SK-N-SH (cell line): ENCODE data around the gene CREBRF. TPM values are rescaled to one million over a fixed set of nuclear protein-coding genes. Genes with fewer than 3 reads are reported as not detected.

Experiments used
- CTCF ChIA-PET: fragments of 300-600, 350-600 bp; formaldehyde crosslinking; extraction: SDS; loops from one replicate; lab custom pipeline; 2021; lab: Yijun Ruan, JAX
- POLR2A ChIA-PET: fragments of 350-600 bp; sonication (Branson Sonifier 250); formaldehyde crosslinking; extraction: SDS; loops from one replicate; lab custom pipeline; 2020; ENCODE audit warnings: antibody characterized with exemption, inconsistent platforms; lab: Yijun Ruan, JAX
- DNase-seq: peaks from one replicate; pipeline ENCODE4 v3.0.0; 2012
- H2AFZ ChIP-seq: fragments of 200-600 bp; sonication (generic); 2 replicates; pipeline ENCODE4 v1.8.1; 2016; ENCODE audit warnings: antibody characterized with exemption, mild to moderate bottlenecking, low read depth
- H3F3A ChIP-seq: fragments of 200-600 bp; sonication (generic); replicated peaks from 2 replicates; pipeline ENCODE3; 2016; ENCODE audit warnings: antibody characterized with exemption, mild to moderate bottlenecking; ENCODE audit not compliant: insufficient read depth
- H3K27ac ChIP-seq, 2 experiments: fragments of 200-500 bp in 1 of 2; fragments of 200-600 bp in 1 of 2; sonication (Bioruptor generic) in 1 of 2; sonication (generic), shearing (Covaris generic) in 1 of 2; 2 replicates each; pipeline versions ENCODE4 v1.5.1 to v1.6.1; 2014 to 2016; ENCODE audit warnings: low read depth in 2 of 2, inconsistent platforms in 1 of 2, low read length in 1 of 2, mild to moderate bottlenecking in 1 of 2, mixed read lengths in 1 of 2
- H3K27me3 ChIP-seq: fragments of 200-600 bp; sonication (generic), shearing (Covaris generic); 2 replicates; pipeline ENCODE4 v1.6.1; 2016; ENCODE audit warnings: mixed run types; ENCODE audit not compliant: insufficient read depth
- H3K36me3 ChIP-seq, 2 experiments: fragments of 200-500 bp in 1 of 2; fragments of 200-600 bp in 1 of 2; sonication (Bioruptor generic) in 1 of 2; sonication (generic) in 1 of 2; replicated peaks in 1 of 2; 2 replicates each; pipeline versions ENCODE3 to v1.5.1; 2014 to 2016; ENCODE audit warnings: low read length in 1 of 2, mild to moderate bottlenecking in 1 of 2; ENCODE audit not compliant: insufficient read depth in 2 of 2, control insufficient read depth in 1 of 2
- H3K4me1 ChIP-seq, 2 experiments: fragments of 200-500 bp in 1 of 2; fragments of 200-600 bp in 1 of 2; sonication (Bioruptor generic) in 1 of 2; sonication (generic), shearing (Covaris generic) in 1 of 2; 2 replicates each; pipeline versions ENCODE4 v1.5.1 to v1.6.1; 2014 to 2016; ENCODE audit warnings: low read depth in 1 of 2, low read length in 1 of 2, mixed run types in 1 of 2; ENCODE audit not compliant: insufficient read depth in 2 of 2, control insufficient read depth in 1 of 2
- H3K4me2 ChIP-seq: fragments of 200-600 bp; sonication (generic), shearing (Covaris generic); 2 replicates; pipeline ENCODE4 v1.6.1; 2017; ENCODE audit warnings: mixed run types
- H3K4me3 ChIP-seq, 2 experiments: fragments of 200-500 bp in 1 of 2; fragments of 200-600 bp in 1 of 2; sonication (Bioruptor generic) in 1 of 2; sonication (generic), shearing (Covaris generic) in 1 of 2; 2 replicates each; pipeline versions ENCODE4 v1.5.1 to v1.8.1; 2014 to 2016; ENCODE audit warnings: low read depth in 2 of 2, inconsistent platforms in 1 of 2, low read length in 1 of 2, mild to moderate bottlenecking in 1 of 2, mixed read lengths in 1 of 2, moderate library complexity in 1 of 2
- H3K79me2 ChIP-seq: fragments of 200-600 bp; sonication (generic); 2 replicates; pipeline ENCODE4 v1.8.1; 2017; ENCODE audit warnings: mild to moderate bottlenecking; ENCODE audit not compliant: insufficient read depth
- H3K9ac ChIP-seq: fragments of 200-600 bp; sonication (generic); 2 replicates; pipeline ENCODE4 v1.6.1; 2017; ENCODE audit warnings: mixed run types
- H3K9me2 ChIP-seq: fragments of 200-600 bp; sonication (generic); 2 replicates; pipeline ENCODE4 v1.6.1; 2017; ENCODE audit warnings: mixed run types
- H3K9me3 ChIP-seq: fragments of 200-600 bp; sonication (generic); 2 replicates; pipeline ENCODE4 v1.6.1; 2017; ENCODE audit warnings: mixed run types, mild to moderate bottlenecking, moderate library complexity
- H4K20me1 ChIP-seq: fragments of 200-600 bp; sonication (generic); 2 replicates; pipeline ENCODE4 v1.6.1; 2017; ENCODE audit warnings: mild to moderate bottlenecking, mixed run types; ENCODE audit not compliant: insufficient read depth
- CHD2 ChIP-seq: fragments of 150-350 bp; IDR thresholded peaks from 2 replicates; pipeline ENCODE4 v1.6.1; 2018; ENCODE audit warnings: low read length; ENCODE audit not compliant: partially characterized antibody
- CTCF ChIP-seq: fragments of 200-600 bp; sonication (generic); IDR thresholded peaks from 2 replicates; pipeline ENCODE4 v1.6.1; 2017; ENCODE audit warnings: antibody characterized with exemption, mild to moderate bottlenecking, moderate library complexity
- ELF1 ChIP-seq: IDR thresholded peaks from 2 replicates; pipeline ENCODE4 v1.4.0; 2012
- EZH2phosphoT487 ChIP-seq: fragments of 200-600 bp; sonication (generic); IDR thresholded peaks from 2 replicates; pipeline ENCODE4 v1.6.1; 2017; ENCODE audit warnings: low read depth, mixed run types, mild to moderate bottlenecking, antibody characterized with exemption, moderate library complexity, borderline replicate concordance
- FOSL2 ChIP-seq: IDR thresholded peaks from 2 replicates; pipeline ENCODE4 v1.4.0; 2012; ENCODE audit warnings: low read depth, mild to moderate bottlenecking, moderate library complexity, borderline replicate concordance
- FOXM1 ChIP-seq: IDR thresholded peaks from 2 replicates; pipeline ENCODE4 v1.4.0; 2012; ENCODE audit warnings: low read depth, mild to moderate bottlenecking
- GATA2 ChIP-seq: sonication (generic); formaldehyde crosslinking; IDR thresholded peaks from 2 replicates; pipeline ENCODE4 v1.5.0; 2020; ENCODE audit warnings: mild to moderate bottlenecking, missing genetic modification reagents
- IRF3 ChIP-seq: fragments of 150-350 bp; IDR thresholded peaks from 2 replicates; pipeline ENCODE4 v1.6.1; 2016; ENCODE audit warnings: mild to moderate bottlenecking, low read depth, low read length
- JUND ChIP-seq: IDR thresholded peaks from 2 replicates; pipeline ENCODE4 v1.4.0; 2012
- MAX ChIP-seq: IDR thresholded peaks from 2 replicates; pipeline ENCODE4 v1.4.0; 2012; ENCODE audit warnings: low read depth
- NRF1 ChIP-seq: IDR thresholded peaks from 2 replicates; pipeline ENCODE4 v1.6.1; 2012; ENCODE audit warnings: low read depth, mild to moderate bottlenecking, low read length
- POLR2AphosphoS5 ChIP-seq: IDR thresholded peaks from 2 replicates; pipeline ENCODE4 v1.6.1; 2012; ENCODE audit warnings: low read depth, low read length
- RAD21 ChIP-seq: IDR thresholded peaks from 2 replicates; pipeline ENCODE4 v1.6.1; 2012; ENCODE audit warnings: mild to moderate bottlenecking, low read length
- RCOR1 ChIP-seq: fragments of 150-350 bp; IDR thresholded peaks from 2 replicates; pipeline ENCODE4 v1.6.1; 2017; ENCODE audit warnings: antibody characterized with exemption, low read length
- RXRA ChIP-seq: IDR thresholded peaks from 2 replicates; pipeline ENCODE4 v1.4.0; 2012; ENCODE audit warnings: low read depth, mild to moderate bottlenecking, borderline replicate concordance
- SMC3 ChIP-seq: IDR thresholded peaks from 2 replicates; pipeline ENCODE4 v1.6.1; 2012; ENCODE audit warnings: low read depth, low read length, improper control_type of control experiment
- TAF1 ChIP-seq: IDR thresholded peaks from 2 replicates; pipeline ENCODE4 v1.6.1; 2012; ENCODE audit warnings: low read depth, mild to moderate bottlenecking, low read length, moderate library complexity, borderline replicate concordance
- TCF12 ChIP-seq: IDR thresholded peaks from 2 replicates; pipeline ENCODE4 v1.4.0; 2012
- WGBS: methylation state at CpG from one replicate; pipeline ENCODE4 v1.1.6; 2017; ENCODE audit warnings: low lambda C conversion rate; 5-methylcytosine and 5-hydroxymethylcytosine counted together
- polyA plus RNA-seq, 3 experiments: library from polyadenylated mRNA; depleted of rRNA; stranded (reverse); fragments of >200 nt; gene quantifications; 2 replicates each; pipeline ENCODE4 v1.2.3, GENCODE V29; 2012

Gene CREBRF
- polyA plus RNA-seq, 1 of the 3 experiments (the other 2 are of a cell fraction): 2.4 TPM

GRCh38 chr5:173051746-173052145 is 4.4 kb upstream of the CREBRF start (continued):
- TF ChIP-seq EZH2phosphoT487 (no peak), POLR2AphosphoS5 (no peak), SMC3 (no peak), CTCF (no peak), TCF12 (peak; percentile 55; the same call in 1 of the 2 replicates), ELF1 (no peak), NRF1 (no peak), RXRA (no peak), FOXM1 (no peak), TAF1 (no peak)
- TF ChIP-seq, all 33 proteins: peak for 4

- 0 out of 2 replicates have a peak overlapping the region, but pooled peaks have one; percentile 17 for H2AFZ ChIP-seq
- no peak overlapping the region for H3K4me3 ChIP-seq
- ChIA-PET POLR2A (no interaction called here), CTCF (no interaction called here)
- 75% methylated on average over 3 of the region's 3 CpGs for WGBS
- no peak overlapping the region for H3K27ac ChIP-seq
- H3K4me2 ChIP-seq: no peak overlapping the region
- H3K9me3 ChIP-seq: no peaks in the 10 kb centered on the region
- H3K27me3 ChIP-seq: no peaks in the 10 kb centered on the region
- no peaks in the 10 kb centered on the region for H3K36me3 ChIP-seq
- peaks cover 11% of the 10 kb centered on the region for H3F3A ChIP-seq
- H3K79me2 ChIP-seq: peaks cover 6% of the 10 kb centered on the region; the same call in 1 of the 2 replicates
- TF ChIP-seq EZH2phosphoT487 (no peak), RCOR1 (no peak), FOSL2 (no peak), IRF3 (no peak), CHD2 (no peak), TAF1 (no peak), GATA2 (no peak), MAX (no peak), RAD21 (no peak), SMC3 (no peak), JUND (no peak)
- H3K9ac ChIP-seq: no peak overlapping the region
- no peaks in the 10 kb centered on the region for H4K20me1 ChIP-seq
- no peaks in the 10 kb centered on the region for H3K9me2 ChIP-seq
- H3K4me1 ChIP-seq: peaks cover 3 to 10% of the 10 kb centered on the region in 2 experiments; a peak in 3 of 4 replicates
- DNase-seq: no peak
Observed at GRCh38 chr5:173053041-173053440, 3.1 kb upstream of the CREBRF start.
